Neural cell (in vitro differentiated cells): ENCODE data around the gene DMXL2. TPM values are rescaled to one million over a fixed set of nuclear protein-coding genes. Genes with fewer than 3 reads are reported as not detected.

Source experiments
- H2AFZ ChIP-seq: fragments of 200-600, 300-800 bp; sonication (generic), shearing (Covaris generic); 2 replicates; pipeline ENCODE4 v1.6.0; 2014; ENCODE audit warnings: low read depth, mild to moderate bottlenecking, antibody characterized with exemption, low read length, moderate library complexity
- H3F3A ChIP-seq: fragments of 200-600 bp; shearing (Covaris generic); 2 replicates; pipeline ENCODE4 v1.6.1; 2016; ENCODE audit warnings: mild to moderate bottlenecking, moderate library complexity, mixed read lengths, antibody characterized with exemption, low read length; ENCODE audit not compliant: insufficient read depth, poor library complexity, severe bottlenecking
- H3K27ac ChIP-seq: fragments of 200-600, 300-800 bp; sonication (generic), shearing (Covaris generic); 2 replicates; pipeline ENCODE4 v1.5.1; 2014; ENCODE audit warnings: mild to moderate bottlenecking, low read length, moderate library complexity
- H3K27me3 ChIP-seq: fragments of 300-800, 200-600 bp; sonication (generic), shearing (Covaris generic); 2 replicates; pipeline ENCODE4 v1.6.0; 2014; ENCODE audit warnings: mild to moderate bottlenecking, low read depth, low read length, moderate library complexity; ENCODE audit not compliant: insufficient read depth
- H3K36me3 ChIP-seq: fragments of 300-800, 200-600 bp; sonication (generic), shearing (Covaris generic); 2 replicates; pipeline ENCODE4 v1.5.1; 2014; ENCODE audit warnings: mild to moderate bottlenecking, antibody characterized with exemption, low read length, moderate library complexity; ENCODE audit not compliant: insufficient read depth
- H3K4me2 ChIP-seq: fragments of 300-800, 200-600 bp; sonication (generic), shearing (Covaris generic); 2 replicates; pipeline ENCODE4 v1.6.0; 2014; ENCODE audit warnings: mild to moderate bottlenecking, low read length
- H3K4me3 ChIP-seq: fragments of 300-800, 200-600 bp; sonication (generic), shearing (Covaris generic); 2 replicates; pipeline ENCODE4 v1.5.1; 2014; ENCODE audit warnings: mild to moderate bottlenecking, low read length, moderate library complexity
- H3K79me2 ChIP-seq: fragments of 200-600 bp; shearing (Covaris generic); replicated peaks from 2 replicates; pipeline ENCODE4 v1.6.0; 2014; ENCODE audit warnings: mild to moderate bottlenecking, low read length, moderate library complexity; ENCODE audit not compliant: insufficient read depth
- H3K9ac ChIP-seq: fragments of 300-800, 200-600 bp; sonication (generic), shearing (Covaris generic); 2 replicates; pipeline ENCODE4 v1.6.1; 2016; ENCODE audit warnings: mild to moderate bottlenecking, low read length, mixed read lengths
- H3K9me2 ChIP-seq: fragments of 200-600 bp; shearing (Covaris generic); 2 replicates; pipeline ENCODE4 v1.6.1; 2016; ENCODE audit warnings: mild to moderate bottlenecking, low read length, mixed read lengths; ENCODE audit not compliant: insufficient read depth
- H3K9me3 ChIP-seq: fragments of 200-600, 300-800 bp; sonication (generic), shearing (Covaris generic); 2 replicates; pipeline ENCODE4 v1.6.1; 2016; ENCODE audit warnings: mild to moderate bottlenecking, mixed run types, low read length, moderate library complexity, mixed read lengths
- H4K20me1 ChIP-seq: fragments of 200-600 bp; shearing (Covaris generic); 2 replicates; pipeline ENCODE4 v1.6.1; 2016; ENCODE audit warnings: mild to moderate bottlenecking, mixed run types; ENCODE audit not compliant: insufficient read depth
- CTCF ChIP-seq: fragments of 450-650 bp; IDR thresholded peaks from 2 replicates; pipeline ENCODE4 v1.5.1; 2014; ENCODE audit warnings: antibody characterized with exemption, mild to moderate bottlenecking, moderate library complexity; ENCODE audit not compliant: poor library complexity, severe bottlenecking
- EP300 ChIP-seq: fragments of 450-650 bp; conservative IDR thresholded peaks from 2 replicates; pipeline ENCODE4 v1.6.1; 2014; ENCODE audit warnings: antibody characterized with exemption, mild to moderate bottlenecking, moderate library complexity; ENCODE audit not compliant: poor library complexity, severe bottlenecking
- EZH2 ChIP-seq: fragments of 200-600, 300-800 bp; shearing (Covaris generic), sonication (generic); IDR thresholded peaks from 2 replicates; pipeline ENCODE4 v1.6.1; 2014; ENCODE audit warnings: antibody characterized with exemption, low read length, borderline replicate concordance, mild to moderate bottlenecking; ENCODE audit not compliant: insufficient read depth, poor library complexity, severe bottlenecking
- MXI1 ChIP-seq: fragments of 450-650 bp; conservative IDR thresholded peaks from 2 replicates; pipeline ENCODE4 v1.6.1; 2014; ENCODE audit warnings: antibody characterized with exemption, mild to moderate bottlenecking; ENCODE audit not compliant: poor library complexity, severe bottlenecking
- POLR2AphosphoS5 ChIP-seq: IDR thresholded peaks from 2 replicates; pipeline ENCODE4 v1.6.1; 2012
- RAD21 ChIP-seq: fragments of 450-650 bp; conservative IDR thresholded peaks from 2 replicates; pipeline ENCODE4 v1.6.1; 2014; ENCODE audit warnings: antibody characterized with exemption, mild to moderate bottlenecking, moderate library complexity
- REST ChIP-seq: IDR thresholded peaks from 2 replicates; pipeline ENCODE4 v1.6.1; 2012; ENCODE audit warnings: borderline replicate concordance
- SMC3 ChIP-seq: fragments of 450-650 bp; conservative IDR thresholded peaks from 2 replicates; pipeline ENCODE4 v1.6.1; 2014; ENCODE audit warnings: antibody characterized with exemption, mild to moderate bottlenecking, moderate library complexity; ENCODE audit not compliant: poor library complexity
- TAF1 ChIP-seq: IDR thresholded peaks from 2 replicates; pipeline ENCODE4 v1.6.1; 2012; ENCODE audit warnings: low read depth
- polyA plus RNA-seq: library from polyadenylated mRNA; depleted of rRNA; stranded (reverse); fragments of >200 nt; gene quantifications from 2 replicates; pipeline ENCODE4 v1.2.3, GENCODE V29; 2014

Gene DMXL2
- polyA plus RNA-seq, 1 donor from 2014 or later = 176 TPM

- Histone ChIP-seq H3K79me2 (peaks cover 11% of the 10 kb centered on the region), H3F3A (no peaks in the 10 kb centered on the region), H3K36me3 (no peaks in the 10 kb centered on the region), H3K9me2 (no peaks in the 10 kb centered on the region), H2AFZ (no peak overlapping the region), H3K4me2 (no peak overlapping the region), H3K9me3 (no peaks in the 10 kb centered on the region), H3K9ac (no peak overlapping the region), H4K20me1 (no peaks in the 10 kb centered on the region), H3K27me3 (no peaks in the 10 kb centered on the region), H3K4me3 (no peak overlapping the region), H3K27ac (no peak overlapping the region)
- TF ChIP-seq POLR2AphosphoS5 (no peak), CTCF (no peak), SMC3 (no peak), TAF1 (no peak), RAD21 (no peak), REST (no peak), EP300 (no peak), EZH2 (no peak)
These were observed 45.6 kb downstream of the DMXL2 start for GRCh38 chr15:51576911-51577500.

- no peaks in the 10 kb centered on the region for H3K9me2 ChIP-seq
- no peak overlapping the region for H3K4me3 ChIP-seq
- peaks cover 11% of the 10 kb centered on the region for H3K79me2 ChIP-seq
- H3K36me3 ChIP-seq = no peaks in the 10 kb centered on the region
- no peaks in the 10 kb centered on the region for H3K27me3 ChIP-seq
- H2AFZ ChIP-seq = no peak overlapping the region
- no peak for TF ChIP-seq SMC3
- TF ChIP-seq EP300 = no peak
- no peak for TF ChIP-seq EZH2
- no peak for TF ChIP-seq MXI1
- TF ChIP-seq CTCF = no peak
- no peak for TF ChIP-seq TAF1
- TF ChIP-seq RAD21 = no peak
- no peak for TF ChIP-seq REST
- TF ChIP-seq POLR2AphosphoS5 = no peak
- H3K27ac ChIP-seq = no peak overlapping the region
- no peaks in the 10 kb centered on the region for H3F3A ChIP-seq
- no peaks in the 10 kb centered on the region for H3K9me3 ChIP-seq
- H4K20me1 ChIP-seq = no peaks in the 10 kb centered on the region
- no peak overlapping the region for H3K4me2 ChIP-seq
- H3K9ac ChIP-seq = no peak overlapping the region
These were observed 46.2 kb downstream of the DMXL2 start for GRCh38 chr15:51576286-51576850.
